Smooth muscle cell (in vitro differentiated cells): ENCODE results near the gene CERS4. TPM values are rescaled to one million over a fixed set of nuclear protein-coding genes. Genes with fewer than 3 reads are reported as not detected.
"Not testable (repeated sequence)": the region's sequence is repeated elsewhere in the genome, so short reads cannot be mapped to it uniquely, and the experiment has no call there.

Experiments
- DNase-seq: peaks from one replicate; lab custom pipeline; 2025; ENCODE audit not compliant: unreplicated experiment; lab: John Stamatoyannopoulos, UW
- H2AFZ ChIP-seq: fragments of 200-600 bp; sonication (generic); 2 replicates; pipeline ENCODE4 v1.6.0; 2016; ENCODE audit warnings: antibody characterized with exemption, low read depth, mild to moderate bottlenecking
- H3F3A ChIP-seq: fragments of 200-600 bp; sonication (generic); 2 replicates; pipeline ENCODE4 v1.6.0; 2017; ENCODE audit warnings: antibody characterized with exemption, low read depth
- H3K27ac ChIP-seq: fragments of 200-600 bp; sonication (generic); 2 replicates; pipeline ENCODE4 v1.5.1; 2016; ENCODE audit warnings: low read depth, mild to moderate bottlenecking
- H3K27me3 ChIP-seq: fragments of 200-600 bp; sonication (generic); 2 replicates; pipeline ENCODE4 v1.6.1; 2016; ENCODE audit warnings: low read depth, mild to moderate bottlenecking
- H3K36me3 ChIP-seq: fragments of 200-600 bp; sonication (generic); 2 replicates; pipeline ENCODE4 v1.5.1; 2016; ENCODE audit warnings: low read depth
- H3K4me1 ChIP-seq: fragments of 200-600 bp; sonication (generic); 2 replicates; pipeline ENCODE4 v1.5.1; 2016; ENCODE audit warnings: low read depth
- H3K4me2 ChIP-seq: fragments of 200-600 bp; sonication (generic); 2 replicates; pipeline ENCODE4 v1.6.0; 2016; ENCODE audit warnings: mild to moderate bottlenecking
- H3K4me3 ChIP-seq: fragments of 200-600 bp; sonication (generic); 2 replicates; pipeline ENCODE4 v1.5.1; 2016; ENCODE audit warnings: mild to moderate bottlenecking
- H3K79me2 ChIP-seq: fragments of 200-600 bp; sonication (generic); 2 replicates; pipeline ENCODE4 v1.6.0; 2016; ENCODE audit warnings: low read depth, mild to moderate bottlenecking
- H3K9ac ChIP-seq: fragments of 200-600 bp; sonication (generic); 2 replicates; pipeline ENCODE4 v1.6.0; 2016; ENCODE audit warnings: low read depth
- H3K9me3 ChIP-seq: fragments of 200-600 bp; sonication (generic); replicated peaks from 2 replicates; pipeline ENCODE4 v1.5.1; 2016; ENCODE audit warnings: low read depth
- H4K20me1 ChIP-seq: fragments of 200-600 bp; sonication (generic); 2 replicates; pipeline ENCODE4 v1.6.0; 2016; ENCODE audit warnings: low read depth
- WGBS: methylation state at CpG from one replicate; pipeline ENCODE4 v1.1.7; 2016; ENCODE audit warnings: low lambda C conversion rate; 5-methylcytosine and 5-hydroxymethylcytosine counted together
- polyA plus RNA-seq: library from polyadenylated mRNA; unstranded; fragments of >200 nt; fragmentation: Nextera tagmentation; extraction: Ambion mirVana; gene quantifications from 2 replicates; pipeline ENCODE4 v1.2.1, GENCODE V29; 2016
- total RNA-seq: library from RNA; depleted of rRNA; stranded (reverse); fragments of >200 nt; gene quantifications from 2 replicates; pipeline ENCODE4 v1.2.3, GENCODE V29; 2014
- TF ChIP-seq, protein P1 (sequence below): fragments of 200-600 bp; sonication (generic); IDR thresholded peaks from 2 replicates; pipeline ENCODE4 v1.5.1; 2017; ENCODE audit warnings: borderline replicate concordance, mild to moderate bottlenecking, antibody characterized with exemption; ENCODE audit not compliant: insufficient read depth, poor library complexity, severe bottlenecking

CERS4 gene
- total and polyA plus RNA-seq, 2 experiments from 2014 or later, result 19.9 to 20.9 TPM

- H4K20me1 ChIP-seq, result peaks cover 14% of the 10 kb centered on the region
- no peak overlapping the region for H2AFZ ChIP-seq
- TF ChIP-seq, protein P1, sequence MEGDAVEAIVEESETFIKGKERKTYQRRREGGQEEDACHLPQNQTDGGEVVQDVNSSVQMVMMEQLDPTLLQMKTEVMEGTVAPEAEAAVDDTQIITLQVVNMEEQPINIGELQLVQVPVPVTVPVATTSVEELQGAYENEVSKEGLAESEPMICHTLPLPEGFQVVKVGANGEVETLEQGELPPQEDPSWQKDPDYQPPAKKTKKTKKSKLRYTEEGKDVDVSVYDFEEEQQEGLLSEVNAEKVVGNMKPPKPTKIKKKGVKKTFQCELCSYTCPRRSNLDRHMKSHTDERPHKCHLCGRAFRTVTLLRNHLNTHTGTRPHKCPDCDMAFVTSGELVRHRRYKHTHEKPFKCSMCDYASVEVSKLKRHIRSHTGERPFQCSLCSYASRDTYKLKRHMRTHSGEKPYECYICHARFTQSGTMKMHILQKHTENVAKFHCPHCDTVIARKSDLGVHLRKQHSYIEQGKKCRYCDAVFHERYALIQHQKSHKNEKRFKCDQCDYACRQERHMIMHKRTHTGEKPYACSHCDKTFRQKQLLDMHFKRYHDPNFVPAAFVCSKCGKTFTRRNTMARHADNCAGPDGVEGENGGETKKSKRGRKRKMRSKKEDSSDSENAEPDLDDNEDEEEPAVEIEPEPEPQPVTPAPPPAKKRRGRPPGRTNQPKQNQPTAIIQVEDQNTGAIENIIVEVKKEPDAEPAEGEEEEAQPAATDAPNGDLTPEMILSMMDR, result no peak
- H3K4me2 ChIP-seq, result no peak overlapping the region
- H3K27ac ChIP-seq, result no peak overlapping the region
- peaks cover 16% of the 10 kb centered on the region for H3K4me1 ChIP-seq
- H3F3A ChIP-seq, result peaks cover 7% of the 10 kb centered on the region
- H3K4me3 ChIP-seq, result no peak overlapping the region
- H3K27me3 ChIP-seq, result no peaks in the 10 kb centered on the region
- WGBS, result 100% methylated on average over 3 of the region's 3 CpGs
- no peaks in the 10 kb centered on the region for H3K79me2 ChIP-seq
- DNase-seq, result no peak
- no peaks in the 10 kb centered on the region for H3K9me3 ChIP-seq
- H3K9ac ChIP-seq, result no peak overlapping the region
- no peaks in the 10 kb centered on the region for H3K36me3 ChIP-seq
Observed at GRCh38 chr19:8243146-8243545, 34.0 kb downstream of the CERS4 start.

GRCh38 chr19:8244442-8244841 is 35.3 kb downstream of the CERS4 start:
- 100% methylated on average over 3 of the region's 3 CpGs for WGBS
- H3K36me3 ChIP-seq, result no peaks in the 10 kb centered on the region

GRCh38 chr19:8245869-8246835 is 37.0 kb downstream of the CERS4 start:
- H3K9me3 ChIP-seq, result no peaks in the 10 kb centered on the region
- no peaks in the 10 kb centered on the region for H3F3A ChIP-seq
- no peak overlapping the region for H2AFZ ChIP-seq
- H3K4me2 ChIP-seq, result no peak overlapping the region
- no peak overlapping the region for H3K4me3 ChIP-seq
- peaks cover 7% of the 10 kb centered on the region for H4K20me1 ChIP-seq
- H3K9ac ChIP-seq, result no peak overlapping the region
- H3K27ac ChIP-seq, result no peak overlapping the region
- DNase-seq, result no peak
- H3K4me1 ChIP-seq, result peaks cover under 1% of the 10 kb centered on the region
- no peaks in the 10 kb centered on the region for H3K27me3 ChIP-seq
- WGBS, result 97% methylated on average over 11 of the region's 11 CpGs
- TF ChIP-seq, protein P1, result no peak
- no peaks in the 10 kb centered on the region for H3K36me3 ChIP-seq
- no peaks in the 10 kb centered on the region for H3K79me2 ChIP-seq

More at GRCh38 chr19:8244442-8244841, 35.3 kb downstream of the CERS4 start:
- DNase-seq, result no peak
- H3K27ac ChIP-seq, result no peak overlapping the region
- no peak overlapping the region for H3K4me2 ChIP-seq
- no peaks in the 10 kb centered on the region for H3K27me3 ChIP-seq
- H4K20me1 ChIP-seq, result peaks cover 14% of the 10 kb centered on the region
- H3F3A ChIP-seq, result peaks cover 7% of the 10 kb centered on the region
- H2AFZ ChIP-seq, result no peak overlapping the region
- peaks cover 16% of the 10 kb centered on the region for H3K4me1 ChIP-seq
- no peaks in the 10 kb centered on the region for H3K79me2 ChIP-seq
- no peaks in the 10 kb centered on the region for H3K9me3 ChIP-seq
- H3K9ac ChIP-seq, result no peak overlapping the region
- TF ChIP-seq, protein P1, result no peak
- no peak overlapping the region for H3K4me3 ChIP-seq

DNA sequence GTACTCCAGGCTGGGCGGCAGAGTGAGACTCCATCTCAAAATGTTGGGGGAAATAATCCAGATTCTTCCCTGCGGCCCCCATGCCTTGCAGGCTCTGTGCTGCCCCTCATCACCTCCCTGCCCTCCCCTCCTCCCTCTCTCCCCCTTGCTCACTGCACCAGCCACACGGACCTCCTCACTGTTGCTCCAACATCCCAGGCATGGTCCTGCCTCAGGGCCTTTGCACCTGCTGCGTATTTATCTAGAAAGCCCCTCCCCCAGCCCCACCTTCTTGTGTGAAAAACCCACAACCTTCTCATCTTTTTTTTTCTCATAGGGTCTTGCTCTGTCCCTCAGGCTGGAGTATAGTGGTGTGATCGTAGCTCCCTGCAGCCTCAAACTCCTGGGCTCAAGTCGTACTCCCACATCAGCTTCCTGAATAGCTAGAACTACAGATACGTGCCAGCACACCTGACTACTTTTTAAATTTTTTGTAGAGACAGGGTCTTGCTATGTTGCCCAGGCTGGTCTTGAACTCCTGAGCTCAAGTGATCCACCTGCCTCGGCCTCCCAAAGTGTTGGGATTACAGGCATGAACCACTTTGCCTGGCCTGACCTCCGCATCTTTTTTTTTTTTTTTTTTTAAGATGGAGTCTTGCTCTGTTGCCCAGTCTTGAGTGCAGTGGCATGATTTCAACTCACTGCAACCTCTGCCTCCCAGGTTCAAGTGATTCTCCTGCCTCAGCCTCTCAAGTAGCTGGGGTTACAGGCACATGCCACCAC is 38.1 kb downstream of the CERS4 start:
- not testable (repeated sequence) for H3K4me2 ChIP-seq, H3K27me3 ChIP-seq, H3K4me1 ChIP-seq, H3K36me3 ChIP-seq, H2AFZ ChIP-seq, H4K20me1 ChIP-seq, H3K4me3 ChIP-seq, H3K9ac ChIP-seq, DNase-seq, H3F3A ChIP-seq, H3K79me2 ChIP-seq, H3K9me3 ChIP-seq, H3K27ac ChIP-seq
- 93% methylated on average over 8 of the region's 9 CpGs for WGBS
